Neuronal stem cell (in vitro differentiated cells): Measurements from ENCODE around the gene IPCEF1.

Source experiments
- DNase-seq: peaks from one replicate; pipeline ENCODE4 v3.0.0-alpha.2; 2013; ENCODE audit warnings: low spot score
- H2AFZ ChIP-seq: one replicate; pipeline ENCODE4 v1.6.1; 2013; ENCODE audit warnings: mild to moderate bottlenecking, low read length, inconsistent platforms
- H2AK5ac ChIP-seq: 2 replicates; pipeline ENCODE4 v1.6.1; 2013; ENCODE audit warnings: low read depth, mild to moderate bottlenecking, inconsistent platforms, low read length, moderate library complexity, mixed read lengths
- H2BK120ac ChIP-seq: 2 replicates; pipeline ENCODE4 v1.6.1; 2013; ENCODE audit warnings: low read depth, mild to moderate bottlenecking, inconsistent platforms, low read length, moderate library complexity, mixed read lengths
- H2BK12ac ChIP-seq: one replicate; pipeline ENCODE4 v1.6.1; 2013; ENCODE audit warnings: low read length, inconsistent platforms
- H2BK15ac ChIP-seq: 2 replicates; pipeline ENCODE4 v1.6.1; 2013; ENCODE audit warnings: mild to moderate bottlenecking, low read length, inconsistent platforms, mixed read lengths
- H2BK5ac ChIP-seq: one replicate; pipeline ENCODE4 v1.6.1; 2013; ENCODE audit warnings: inconsistent platforms, mild to moderate bottlenecking, low read length, moderate library complexity
- H3K14ac ChIP-seq: one replicate; pipeline ENCODE4 v1.6.1; 2013; ENCODE audit warnings: low read length, inconsistent platforms
- H3K18ac ChIP-seq: 2 replicates; pipeline ENCODE4 v1.6.1; 2013; ENCODE audit warnings: low read length, inconsistent platforms
- H3K23ac ChIP-seq: 2 replicates; pipeline ENCODE4 v1.6.1; 2013; ENCODE audit warnings: low read depth, mild to moderate bottlenecking, mixed read lengths, low read length, inconsistent platforms; ENCODE audit not compliant: poor library complexity
- H3K27ac ChIP-seq: replicated peaks from 3 replicates; pipeline ENCODE4 v1.5.1; 2013; ENCODE audit warnings: low read length, inconsistent platforms
- H3K27me3 ChIP-seq, 3 experiments: 2 replicates each; pipeline ENCODE4 v1.6.1; 2013; ENCODE audit warnings: low read length in 3 of 3, mild to moderate bottlenecking in 2 of 3, inconsistent platforms in 1 of 3, low read depth in 1 of 3, mixed read lengths in 1 of 3, moderate library complexity in 1 of 3; ENCODE audit not compliant: control insufficient read depth in 3 of 3, insufficient read depth in 3 of 3
- H3K36me3 ChIP-seq, 2 donors: replicated peaks in 1 of 2; 2 replicates each; pipeline ENCODE4 v1.6.1; 2013; ENCODE audit warnings: low read length in 2 of 2; ENCODE audit not compliant: control insufficient read depth in 2 of 2, insufficient read depth in 2 of 2
- H3K4ac ChIP-seq: 2 replicates; pipeline ENCODE4 v1.6.1; 2013; ENCODE audit warnings: inconsistent platforms, mild to moderate bottlenecking, low read length, moderate library complexity
- H3K4me1 ChIP-seq, 2 donors: 1 replicate in 1 of 2; 2 replicates in 1 of 2; pipeline ENCODE4 v1.6.1; 2013; ENCODE audit warnings: low read length in 2 of 2, low read depth in 1 of 2; ENCODE audit not compliant: control insufficient read depth in 2 of 2, insufficient read depth in 1 of 2
- H3K4me2 ChIP-seq: one replicate; pipeline ENCODE4 v1.6.1; 2013; ENCODE audit warnings: mild to moderate bottlenecking, low read length, inconsistent platforms; ENCODE audit not compliant: insufficient read depth, poor library complexity, severe bottlenecking
- H3K4me3 ChIP-seq, 2 donors: 2 replicates each; pipeline ENCODE4 v1.5.1; 2013; ENCODE audit warnings: low read length in 2 of 2, mild to moderate bottlenecking in 2 of 2, inconsistent platforms in 1 of 2, moderate library complexity in 1 of 2
- H3K79me1 ChIP-seq: one replicate; pipeline ENCODE4 v1.6.1; 2013; ENCODE audit warnings: low read depth, mild to moderate bottlenecking, inconsistent platforms, low read length, moderate library complexity
- H3K9ac ChIP-seq: one replicate; pipeline ENCODE4 v1.6.1; 2013; ENCODE audit warnings: mild to moderate bottlenecking, low read depth, low read length, inconsistent platforms; ENCODE audit not compliant: poor library complexity
- H3K9me3 ChIP-seq, 2 donors: replicated peaks in 1 of 2; 2 replicates each; pipeline versions ENCODE3 to v1.6.1; 2013; ENCODE audit warnings: low read length in 2 of 2, mild to moderate bottlenecking in 2 of 2, inconsistent platforms in 1 of 2, low read depth in 1 of 2, mixed read lengths in 1 of 2, moderate library complexity in 1 of 2; ENCODE audit not compliant: control insufficient read depth in 2 of 2, insufficient read depth in 1 of 2
- H4K8ac ChIP-seq: one replicate; pipeline ENCODE4 v1.6.1; 2013; ENCODE audit warnings: low read depth, mild to moderate bottlenecking, inconsistent platforms, low read length, moderate library complexity
- H4K91ac ChIP-seq: one replicate; pipeline ENCODE4 v1.6.1; 2013; ENCODE audit warnings: low read length, low read depth, mild to moderate bottlenecking, inconsistent platforms; ENCODE audit not compliant: poor library complexity
- WGBS, 2 donors: extraction: QIAGEN DNeasy Blood & Tissue Kit; methylation state at CpG; one replicate each; pipeline ENCODE4 v1.1.7; 2013; ENCODE audit warnings: missing lambda C conversion rate in 2 of 2, mixed read lengths in 1 of 2; ENCODE audit not compliant: insufficient read length in 2 of 2, insufficient replicate concordance in 1 of 2; ENCODE audit errors: extremely low coverage in 2 of 2; 5-methylcytosine and 5-hydroxymethylcytosine counted together

IPCEF1 gene

GRCh38 chr6:154301086-154301625 is 55.4 kb downstream of the IPCEF1 start:
- Histone ChIP-seq H3K27me3 (no peaks in the 10 kb centered on the region), H2BK12ac (no peak overlapping the region), H3K9me3 (no peaks in the 10 kb centered on the region), H3K14ac (no peak overlapping the region), H4K8ac (no peak overlapping the region), H3K4ac (no peak overlapping the region), H3K9ac (no peak overlapping the region), H3K4me1 (peaks cover 3 to 6% of the 10 kb centered on the region in 2 donors), H2BK5ac (no peak overlapping the region), H3K18ac (no peak overlapping the region), H2AK5ac (no peak overlapping the region), H3K36me3 (no peaks in the 10 kb centered on the region), H3K4me2 (no peak overlapping the region), H3K79me1 (no peaks in the 10 kb centered on the region), H2AFZ (no peak overlapping the region), H3K23ac (no peak overlapping the region), H2BK120ac (no peak overlapping the region), H4K91ac (no peak overlapping the region), H3K4me3 (no peak overlapping the region), H2BK15ac (no peak overlapping the region), H3K27ac (no peak overlapping the region)
- WGBS, 2 donors: no CpG with 5 or more reads among the region's 7 CpGs
- DNase-seq: no peak

- Histone ChIP-seq H3K4me3 (no peak overlapping the region), H3K36me3 (no peaks in the 10 kb centered on the region), H3K27me3 (no peaks in the 10 kb centered on the region), H2AFZ (no peak overlapping the region), H3K4ac (no peak overlapping the region), H3K23ac (no peak overlapping the region), H4K8ac (no peak overlapping the region), H3K27ac (no peak overlapping the region), H3K79me1 (no peaks in the 10 kb centered on the region), H3K4me2 (no peak overlapping the region), H2BK5ac (no peak overlapping the region), H2AK5ac (no peak overlapping the region), H3K9me3 (no peaks in the 10 kb centered on the region), H2BK120ac (no peak overlapping the region), H4K91ac (no peak overlapping the region), H3K4me1 (peaks cover 3% of the 10 kb centered on the region in 2 donors), H2BK15ac (no peak overlapping the region), H2BK12ac (no peak overlapping the region), H3K14ac (no peak overlapping the region), H3K18ac (no peak overlapping the region), H3K9ac (no peak overlapping the region)
- WGBS, 2 donors: no CpG with 5 or more reads among the region's 3 CpGs
- no peak for DNase-seq
Measured at GRCh38 chr6:154298297-154298696, 58.3 kb downstream of the IPCEF1 start.

- Histone ChIP-seq H3K36me3 (no peaks in the 10 kb centered on the region), H3K9ac (no peak overlapping the region), H3K4me3 (no peak overlapping the region), H4K8ac (no peak overlapping the region), H4K91ac (no peak overlapping the region), H3K4me1 (peaks cover 3% of the 10 kb centered on the region in 2 donors), H2BK12ac (no peak overlapping the region), H3K4me2 (no peak overlapping the region), H2BK120ac (no peak overlapping the region), H2AK5ac (no peak overlapping the region), H3K27me3 (no peaks in the 10 kb centered on the region), H3K18ac (no peak overlapping the region), H3K23ac (no peak overlapping the region), H2BK15ac (no peak overlapping the region), H2AFZ (no peak overlapping the region), H3K4ac (no peak overlapping the region), H3K14ac (no peak overlapping the region), H3K79me1 (no peaks in the 10 kb centered on the region), H3K27ac (no peak overlapping the region), H2BK5ac (no peak overlapping the region), H3K9me3 (no peaks in the 10 kb centered on the region)
- no peak for DNase-seq
- no CpG with 5 or more reads among the region's 3 CpGs for WGBS, 2 donors
Measured at GRCh38 chr6:154297721-154298120, 58.9 kb downstream of the IPCEF1 start.

- no peak overlapping the region for H2BK15ac ChIP-seq
- no peaks in the 10 kb centered on the region for H3K79me1 ChIP-seq
- no peak overlapping the region for H3K14ac ChIP-seq
- no peak overlapping the region for H2BK120ac ChIP-seq
- no peak overlapping the region for H3K4ac ChIP-seq
- H3K27ac ChIP-seq: no peak overlapping the region
- no peak overlapping the region for H2AK5ac ChIP-seq
- no peak overlapping the region for H3K4me2 ChIP-seq
- DNase-seq: no peak
- H2BK5ac ChIP-seq: no peak overlapping the region
- no peak overlapping the region for H2AFZ ChIP-seq
- no peak overlapping the region for H3K23ac ChIP-seq
- H4K91ac ChIP-seq: no peak overlapping the region
- peaks cover 3% of the 10 kb centered on the region in 2 donors for H3K4me1 ChIP-seq
- H3K4me3 ChIP-seq: no peak overlapping the region
- H3K9me3 ChIP-seq: no peaks in the 10 kb centered on the region
- no CpG with 5 or more reads among the region's 4 CpGs for WGBS, 2 donors
- H3K18ac ChIP-seq: peak overlapping the region; percentile 25
- H3K27me3 ChIP-seq: no peaks in the 10 kb centered on the region
- H2BK12ac ChIP-seq: no peak overlapping the region
- H3K36me3 ChIP-seq: no peaks in the 10 kb centered on the region
- H4K8ac ChIP-seq: no peak overlapping the region
- H3K9ac ChIP-seq: peak overlapping the region; percentile 55
Measured at GRCh38 chr6:154297210-154297609, 59.4 kb downstream of the IPCEF1 start.
